Heart left ventricle (tissue), 16 donors: Measurements from ENCODE around the gene TERT. TPM values are rescaled to one million over a fixed set of nuclear protein-coding genes. Genes with fewer than 3 reads are reported as not detected.

Experiments
- ATAC-seq, 4 donors: fragments of 200-7000 bp; cut with Tn5 transposase; one replicate each; pipeline ENCODE4 v1.9.1; 2020 to 2022; ENCODE audit warnings: moderate library complexity in 4 of 4, mild to moderate bottlenecking in 3 of 4, moderate number of reproducible peaks in 1 of 4
- DNase-seq, 5 donors: peaks; one replicate each; pipeline ENCODE4 v3.0.0-alpha.2; 2020
- H3K27ac ChIP-seq, 12 donors: fragments of 200-600 bp; sonication (generic) in 4 of 12; one replicate each; pipeline versions ENCODE4 v1.5.0 to v1.8.0; 2016 to 2022; ENCODE audit warnings: mild to moderate bottlenecking in 2 of 12
- H3K27me3 ChIP-seq, 9 donors: fragments of 200-600 bp; sonication (generic) in 2 of 9; one replicate each; pipeline versions ENCODE4 v1.5.1 to v1.8.0; 2016 to 2022; ENCODE audit warnings: mild to moderate bottlenecking in 3 of 9
- H3K36me3 ChIP-seq, 9 donors: fragments of 200-600 bp; sonication (generic) in 2 of 9; one replicate each; pipeline versions ENCODE4 v1.5.0 to v1.8.0; 2018 to 2022; ENCODE audit warnings: mild to moderate bottlenecking in 2 of 9
- H3K4me1 ChIP-seq, 12 donors: fragments of 200-600 bp; sonication (generic) in 4 of 12; one replicate each; pipeline versions ENCODE4 v1.5.0 to v1.8.0; 2016 to 2022; ENCODE audit warnings: mild to moderate bottlenecking in 3 of 12
- H3K4me3 ChIP-seq, 12 donors: fragments of 200-600 bp; sonication (generic) in 4 of 12; one replicate each; pipeline versions ENCODE4 v1.5.0 to v1.8.0; 2017 to 2022; ENCODE audit warnings: mild to moderate bottlenecking in 9 of 12, moderate library complexity in 4 of 12
- H3K9me3 ChIP-seq, 12 donors: fragments of 200-600 bp; sonication (generic) in 4 of 12; one replicate each; pipeline versions ENCODE4 v1.5.0 to v1.8.0; 2016 to 2022; ENCODE audit warnings: mild to moderate bottlenecking in 1 of 12
- POLR2A ChIP-seq, 2 donors: fragments of 450-650 bp; IDR thresholded peaks; one replicate each; pipeline ENCODE4 v1.6.1; 2017; ENCODE audit warnings: antibody characterized with exemption in 2 of 2, mild to moderate bottlenecking in 2 of 2, moderate library complexity in 2 of 2
- WGBS, 4 donors: extraction: QIAGEN DNeasy Blood & Tissue Kit in 2 of 4; methylation state at CpG; one replicate each; pipeline versions ENCODE4 v1.1.5 to v1.1.7; 2013 to 2018; 5-methylcytosine and 5-hydroxymethylcytosine counted together
- intact Hi-C, 10 donors: fragments of 100-400 bp; cut with DNase I; formaldehyde crosslinking; loops; one replicate each; pipeline versions ENCODE4 v1.11.1 to v1.14.2; 2022
- polyA plus RNA-seq, 2 donors: library from polyadenylated mRNA; stranded (reverse); fragments of 200-250 nt; gene quantifications; one replicate each; pipeline ENCODE4 v1.2.3, GENCODE V29; 2013
- total RNA-seq, 9 donors: library from RNA; depleted of rRNA in 2 of 9; stranded (reverse); fragments of >200 nt in 2 of 9; fragmentation: NEBNext Ultra II Directional in 3 of 9; extraction: Animal tissue kit (Norgen Biotek cat#: 25700) in 3 of 9; gene quantifications; one replicate each; pipeline versions ENCODE4 v1.1.0 to v1.2.4, GENCODE V29; 2016 to 2023
- TF ChIP-seq, protein P1 (sequence below), 12 donors: fragments of 200-600 bp; sonication (generic) in 4 of 12; IDR thresholded peaks; one replicate each; pipeline versions ENCODE4 v1.5.0 to v1.8.0; 2018 to 2022; ENCODE audit warnings: antibody characterized with exemption in 12 of 12, mild to moderate bottlenecking in 5 of 12
- donor health status: ischemic (EF 13 %, LVEDD 7.1; RV severe dilation, severe dysfunction).
- donor health status: healthy with polysubstance abuse.
- donor health status: DM: no; HTN: yes; CAD: no.
- donor health status: DM: no; HTN: no; CAD: no.
- donor health status: ischemic (EF 25% LVEDD 6.9; RV normal size, moderate dysfunction).
- donor health status: ischemic (EF 25% LVEDD 5.7; RV mildly dilated, moderate dysfunction).
- donor health status: healthy.
- donor health status: DM: yes; HTN: yes; CAD: no.
- donor health status: ischemic (EF 35%, LVEDD 5.7; RV mildly dilated, moderate dysfunction).
- donor health status: nonischemic (EF 11% LVEDD 7.7; RV severe dilation, severe dysfunction).
- donor health status: DM: yes; HTN: yes; CAD: no.
- donor health status: PGD.
- donor health status: ischemic (EF 29% LVEDD 5.4; RV normal size, mild dysfunction).
- donor health status: nonischemic (EF 23%, LVEDD 6.1; RV moderate dilation, normal function).

Gene TERT
- total and polyA plus RNA-seq, 11 donors: not detected

DNA sequence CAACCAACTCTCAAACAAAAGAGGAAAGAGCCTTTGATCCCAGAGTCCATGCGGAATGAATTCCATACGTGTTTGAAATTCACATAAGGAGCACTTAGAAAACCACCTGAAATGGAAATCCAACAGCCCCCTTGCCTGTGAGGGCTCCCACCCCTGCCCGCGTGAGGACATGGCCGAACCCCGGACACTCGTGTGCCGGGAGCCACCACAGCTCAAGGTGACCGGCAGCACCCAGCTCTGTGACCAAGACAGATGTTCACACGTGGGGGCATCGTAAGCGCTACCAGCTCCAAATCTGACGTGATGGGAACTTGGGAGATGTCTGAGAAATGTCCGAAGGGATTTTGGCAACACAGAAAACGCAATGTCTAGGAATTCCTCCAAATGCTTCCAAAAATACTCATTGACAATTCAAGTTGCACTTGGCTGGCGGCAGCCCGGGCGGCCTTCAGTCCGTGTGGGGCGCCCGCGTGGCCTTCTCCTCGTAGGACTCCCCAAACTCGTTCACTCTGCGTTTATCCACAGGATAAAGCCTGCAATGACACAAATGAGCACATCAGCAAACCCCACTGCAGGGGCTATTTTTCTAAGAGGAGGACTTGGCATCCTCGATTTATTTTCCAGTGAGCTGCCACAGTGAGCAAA is 23.2 kb upstream of the TERT start:
- DNase-seq (peak in 1 of 5 donors; percentile 18), ATAC-seq (no peak)
- peaks cover 0 to 60% (median 55%) of the 10 kb centered on the region in 9 donors for H3K36me3 ChIP-seq
- H3K27me3 ChIP-seq: no peaks in the 10 kb centered on the region
- no peak overlapping the region for H3K27ac ChIP-seq
- H3K4me3 ChIP-seq: no peak overlapping the region
- H3K9me3 ChIP-seq: no peaks in the 10 kb centered on the region
- 92 to 94% (median 93%) methylated on average over 26 of the region's 26 CpGs for WGBS, 4 donors
- intact Hi-C loops: no loop called here
- H3K4me1 ChIP-seq: peaks cover 0 to 37% (median 0%) of the 10 kb centered on the region in 12 donors
- no peak for TF ChIP-seq POLR2A (IDR thresholded peaks at IDR 0.05)
- TF ChIP-seq, protein P1, sequence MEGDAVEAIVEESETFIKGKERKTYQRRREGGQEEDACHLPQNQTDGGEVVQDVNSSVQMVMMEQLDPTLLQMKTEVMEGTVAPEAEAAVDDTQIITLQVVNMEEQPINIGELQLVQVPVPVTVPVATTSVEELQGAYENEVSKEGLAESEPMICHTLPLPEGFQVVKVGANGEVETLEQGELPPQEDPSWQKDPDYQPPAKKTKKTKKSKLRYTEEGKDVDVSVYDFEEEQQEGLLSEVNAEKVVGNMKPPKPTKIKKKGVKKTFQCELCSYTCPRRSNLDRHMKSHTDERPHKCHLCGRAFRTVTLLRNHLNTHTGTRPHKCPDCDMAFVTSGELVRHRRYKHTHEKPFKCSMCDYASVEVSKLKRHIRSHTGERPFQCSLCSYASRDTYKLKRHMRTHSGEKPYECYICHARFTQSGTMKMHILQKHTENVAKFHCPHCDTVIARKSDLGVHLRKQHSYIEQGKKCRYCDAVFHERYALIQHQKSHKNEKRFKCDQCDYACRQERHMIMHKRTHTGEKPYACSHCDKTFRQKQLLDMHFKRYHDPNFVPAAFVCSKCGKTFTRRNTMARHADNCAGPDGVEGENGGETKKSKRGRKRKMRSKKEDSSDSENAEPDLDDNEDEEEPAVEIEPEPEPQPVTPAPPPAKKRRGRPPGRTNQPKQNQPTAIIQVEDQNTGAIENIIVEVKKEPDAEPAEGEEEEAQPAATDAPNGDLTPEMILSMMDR (IDR thresholded peaks at IDR 0.05): no peak

DNA sequence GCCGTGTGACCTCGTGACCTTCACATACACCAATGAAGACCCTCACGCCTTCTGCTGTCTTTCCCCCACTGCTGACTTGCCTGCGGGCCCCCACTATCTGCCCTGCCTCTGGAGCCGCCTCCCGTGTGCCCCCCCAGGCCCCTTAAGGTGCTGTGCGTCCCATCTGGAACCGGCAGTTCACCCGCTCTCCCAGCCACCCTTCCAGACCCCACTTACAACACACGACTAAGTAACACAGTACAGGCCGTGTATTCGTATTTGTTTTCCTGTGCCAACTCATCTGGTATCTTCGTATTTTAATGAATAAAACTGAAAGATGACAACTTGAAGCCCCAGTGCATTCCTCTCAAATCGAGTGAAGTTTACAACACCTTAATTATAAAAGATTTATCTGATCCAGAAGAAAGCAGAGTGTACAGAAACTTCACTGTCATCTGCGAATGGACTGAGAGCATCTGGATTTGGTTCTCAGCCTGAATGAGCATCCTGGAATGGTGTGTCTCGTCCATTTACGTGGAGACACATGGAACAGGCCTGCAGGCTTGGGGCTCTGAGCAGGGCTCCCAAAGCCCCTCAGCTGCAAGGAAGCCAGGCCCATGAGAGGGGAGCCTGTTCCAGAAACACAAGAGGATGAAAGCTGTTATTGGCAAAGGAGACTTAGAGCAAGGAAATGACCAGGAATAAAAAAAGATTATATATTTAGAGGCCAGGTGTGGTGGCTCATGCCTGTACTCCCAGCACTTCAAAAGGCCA is 21.9 kb upstream of the TERT start:
- DNase-seq (no peak), ATAC-seq (no peak)
- Histone ChIP-seq H3K9me3 (no peaks in the 10 kb centered on the region), H3K4me3 (peak overlapping the region in 1 of 12 donors; percentile 38), H3K4me1 (peaks cover 0 to 42% (median 0%) of the 10 kb centered on the region in 12 donors), H3K36me3 (peaks cover 0 to 48% (median 44%) of the 10 kb centered on the region in 9 donors), H3K27me3 (peaks cover 0 to under 1% (median 0%) of the 10 kb centered on the region in 9 donors), H3K27ac (peak overlapping the region in 1 of 12 donors; percentile 46)
- no peak for TF ChIP-seq POLR2A (IDR thresholded peaks at IDR 0.05)
- TF ChIP-seq, protein P1 (IDR thresholded peaks at IDR 0.05): no peak
- WGBS, 4 donors: 63 to 75% (median 67%) methylated on average over 15 to 17 of the region's 17 CpGs
- intact Hi-C loops: no loop called here

DNA sequence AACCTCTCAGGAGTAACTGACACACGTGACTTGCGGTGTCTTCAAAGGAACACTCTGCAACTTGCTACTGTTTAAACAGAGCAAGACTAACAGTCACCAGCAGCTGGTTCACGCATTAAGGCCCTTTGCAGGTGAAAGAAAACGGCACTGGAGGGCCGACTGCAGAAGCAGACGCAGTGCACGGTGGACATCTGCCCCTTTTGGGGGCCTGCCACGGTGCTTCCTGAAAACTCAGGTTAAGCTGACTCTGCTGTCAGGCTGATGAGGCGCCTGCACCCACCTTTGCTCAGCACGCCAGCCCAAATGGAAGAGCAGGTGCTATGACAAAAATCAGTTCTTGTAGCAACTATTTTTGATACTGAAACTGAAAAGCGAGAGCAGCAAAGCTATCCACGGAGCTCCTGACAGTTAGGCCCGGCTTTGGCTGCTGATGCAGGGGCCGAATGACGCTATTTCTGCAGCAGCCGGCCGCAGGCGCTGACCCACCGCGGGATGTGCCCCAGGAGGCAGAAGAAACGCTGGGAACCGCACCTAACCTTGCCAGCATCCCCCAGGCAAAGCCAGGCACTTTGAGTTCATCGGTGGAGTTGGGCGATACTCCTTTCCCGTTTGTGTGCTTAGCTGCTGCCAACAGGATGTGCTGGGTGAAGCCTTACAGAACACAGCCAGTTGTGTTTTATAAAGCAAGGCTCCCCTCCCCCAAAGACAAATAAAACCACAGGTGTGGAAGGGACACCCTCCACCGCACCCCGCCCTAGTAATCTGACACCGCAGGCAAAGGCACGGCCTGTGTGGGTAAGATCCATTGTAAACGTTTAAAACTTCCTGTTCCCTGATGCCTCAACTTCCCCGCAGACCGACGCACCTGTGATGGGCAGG is 21.1 kb upstream of the TERT start:
- ATAC-seq: peak in 3 of 4 donors; percentile 6 to 29 (median 14)
- peak overlapping the region in 2 of 12 donors; percentile 19 to 38 for H3K4me3 ChIP-seq
- intact Hi-C loops: no loop called here
- no peak for TF ChIP-seq POLR2A (IDR thresholded peaks at IDR 0.05)
- TF ChIP-seq, protein P1 (IDR thresholded peaks at IDR 0.05): no peak
- peaks cover 0 to 9% (median 0%) of the 10 kb centered on the region in 9 donors for H3K27me3 ChIP-seq
- H3K27ac ChIP-seq: peak overlapping the region in 1 of 12 donors; percentile 46
- WGBS, 4 donors: 31 to 42% (median 35%) methylated on average over 30 to 33 of the region's 33 CpGs
- peaks cover 0 to 40% (median 36%) of the 10 kb centered on the region in 9 donors for H3K36me3 ChIP-seq
- H3K9me3 ChIP-seq: peaks cover 0 to under 1% (median 0%) of the 10 kb centered on the region in 12 donors
- no peak for DNase-seq
- peaks cover 0 to 42% (median 0%) of the 10 kb centered on the region in 12 donors for H3K4me1 ChIP-seq
